ENCODE data around the gene TSPAN2.

Gene TSPAN2

DNA sequence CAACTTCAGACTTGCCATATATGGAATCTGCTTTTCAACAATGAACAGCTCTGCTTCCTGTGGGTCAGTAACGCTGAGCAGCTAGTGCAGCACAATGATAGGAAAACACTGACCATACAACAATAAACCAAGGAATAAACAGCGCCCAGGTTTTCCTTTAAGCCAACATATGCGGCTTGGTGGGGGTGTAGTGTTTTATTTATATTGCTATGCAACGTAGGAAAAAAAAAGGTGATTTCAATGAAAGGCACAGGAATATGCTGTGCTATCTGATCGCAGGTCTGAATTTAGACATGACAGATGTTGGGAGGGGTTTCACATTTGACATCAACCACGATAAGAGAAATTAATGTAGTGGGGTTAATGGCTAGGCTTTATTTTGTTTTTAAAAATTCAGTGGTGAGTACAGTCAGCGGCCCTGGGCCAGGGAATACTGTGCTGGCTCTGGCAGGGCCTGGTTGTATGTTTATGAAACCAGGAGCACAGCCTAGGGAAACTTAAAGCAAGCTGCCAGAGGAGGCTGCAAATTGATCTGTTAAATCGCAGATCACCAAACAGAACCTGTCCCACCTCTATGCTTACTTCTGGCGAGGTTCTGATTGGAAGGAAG is 4.3 kb downstream of the TSPAN2 start:
- DNase-seq (ENCODE audit: low read depth in 1 of 2, low spot score in 1 of 2): no peak
- no peak for TF ChIP-seq JUND (IDR thresholded peaks at IDR 0.05; ENCODE audit: low read depth)
- in situ Hi-C loops (cut with HindIII; ENCODE audit: low pct_unique_long_range_greater_than_20kb, low sequenced_read_pairs): no loop called here

DNA sequence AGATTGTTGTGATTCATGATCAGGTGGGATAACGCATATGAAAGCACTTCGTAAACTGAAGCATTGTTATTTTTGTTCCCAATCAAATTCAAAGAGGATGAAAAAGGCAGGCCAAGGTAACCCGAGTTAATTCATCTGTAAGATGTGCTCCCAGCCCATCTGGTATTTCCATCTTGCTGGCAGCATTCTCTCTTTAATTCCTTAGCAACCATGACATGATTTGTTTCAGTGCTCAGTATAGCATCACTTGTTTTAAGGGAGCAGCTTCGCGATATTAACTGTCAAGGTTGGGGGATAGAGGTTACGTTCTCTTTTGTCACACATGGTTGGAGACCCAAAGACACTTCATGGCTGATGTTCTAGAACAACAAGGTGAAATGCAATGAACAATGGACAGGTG is 6.4 kb downstream of the TSPAN2 start:
- no peak for TF ChIP-seq JUND (IDR thresholded peaks at IDR 0.05; ENCODE audit: low read depth)
- no peak for DNase-seq (ENCODE audit: low read depth in 1 of 2, low spot score in 1 of 2)
- in situ Hi-C loops (cut with HindIII; ENCODE audit: low pct_unique_long_range_greater_than_20kb, low sequenced_read_pairs): no loop called here

DNA sequence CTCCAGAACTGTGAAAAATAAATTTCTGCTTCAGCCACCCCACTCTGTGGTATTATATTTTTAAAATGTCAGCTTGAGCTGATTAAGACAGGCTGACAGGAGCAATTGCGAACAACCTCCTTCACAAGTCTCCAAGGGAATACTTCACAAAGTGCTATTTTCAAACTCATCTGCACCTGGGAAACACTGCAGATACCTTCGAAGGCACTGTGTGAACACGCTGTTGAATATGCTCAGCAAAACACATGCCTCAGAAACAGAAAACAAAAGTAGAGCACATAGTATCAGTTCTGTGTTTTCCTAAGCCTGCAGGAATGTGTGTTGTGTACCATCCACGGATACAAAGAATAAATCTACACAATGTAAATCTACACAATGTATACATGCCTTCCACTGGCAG is 10.6 kb downstream of the TSPAN2 start:
- no peak for TF ChIP-seq JUND (IDR thresholded peaks at IDR 0.05; ENCODE audit: low read depth)
- in situ Hi-C loops (cut with HindIII; ENCODE audit: low pct_unique_long_range_greater_than_20kb, low sequenced_read_pairs): no loop called here
- no peak for DNase-seq (ENCODE audit: low read depth in 1 of 2, low spot score in 1 of 2)

DNA sequence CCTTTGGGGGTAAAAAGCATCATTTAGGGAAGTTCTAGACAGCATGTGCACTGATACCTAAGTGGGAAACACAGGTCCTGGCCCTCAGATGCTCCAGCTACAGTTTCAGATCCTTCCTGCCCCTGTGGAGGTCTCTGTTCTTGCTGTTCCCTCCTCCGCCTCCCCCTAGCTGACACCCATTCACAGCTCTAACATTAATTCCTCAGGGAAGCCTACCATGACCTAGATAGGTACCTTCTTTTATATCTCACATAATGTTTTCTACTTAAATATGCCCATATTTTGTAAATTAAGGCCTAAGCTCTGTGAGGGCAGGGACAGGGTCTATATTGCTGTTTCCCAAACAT is 11.3 kb downstream of the TSPAN2 start:
- TF ChIP-seq JUND (IDR thresholded peaks at IDR 0.05; ENCODE audit: low read depth): no peak
- in situ Hi-C loops (cut with HindIII; ENCODE audit: low pct_unique_long_range_greater_than_20kb, low sequenced_read_pairs): no loop called here

DNA sequence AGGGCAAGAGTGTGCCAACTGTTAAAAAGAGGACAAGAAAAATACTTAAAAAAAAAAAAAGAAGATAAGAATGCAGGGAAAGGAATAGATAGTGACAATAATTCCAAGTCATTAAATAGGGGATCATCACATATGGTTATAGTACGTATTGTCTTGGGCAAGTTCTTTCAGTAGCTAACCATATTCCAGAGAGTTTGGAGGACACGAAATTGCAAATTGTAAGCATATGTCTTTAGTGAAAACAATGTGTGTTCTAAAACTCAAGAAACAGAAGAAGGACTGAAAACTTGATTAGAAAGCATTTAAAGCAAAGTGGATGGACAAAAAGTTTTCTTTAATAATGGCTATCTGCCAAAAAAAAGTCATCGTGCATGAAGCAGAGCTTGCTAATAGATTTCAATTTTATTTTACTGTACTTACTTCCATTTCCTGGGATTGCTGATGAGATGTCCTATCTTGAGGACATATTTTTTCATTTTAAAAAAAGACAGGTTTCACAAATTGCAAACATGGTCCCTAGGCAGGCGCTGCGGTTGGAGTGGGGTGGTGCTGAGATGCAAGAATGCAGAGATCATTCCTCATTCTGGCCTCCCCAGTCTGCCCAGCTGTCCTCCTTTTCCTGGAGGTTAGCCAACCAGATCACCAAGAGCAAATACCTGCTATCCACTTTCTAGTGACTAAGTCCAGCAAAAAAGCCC is 11.9 kb downstream of the TSPAN2 start:
- TF ChIP-seq JUND (IDR thresholded peaks at IDR 0.05; ENCODE audit: low read depth): no peak
- no peak for DNase-seq (ENCODE audit: low read depth in 1 of 2, low spot score in 1 of 2)
- in situ Hi-C loops (cut with HindIII; ENCODE audit: low pct_unique_long_range_greater_than_20kb, low sequenced_read_pairs): no loop called here

More for the DNA sequence above, 11.3 kb downstream of the TSPAN2 start:
- DNase-seq (ENCODE audit: low read depth in 1 of 2, low spot score in 1 of 2): no peak

DNA sequence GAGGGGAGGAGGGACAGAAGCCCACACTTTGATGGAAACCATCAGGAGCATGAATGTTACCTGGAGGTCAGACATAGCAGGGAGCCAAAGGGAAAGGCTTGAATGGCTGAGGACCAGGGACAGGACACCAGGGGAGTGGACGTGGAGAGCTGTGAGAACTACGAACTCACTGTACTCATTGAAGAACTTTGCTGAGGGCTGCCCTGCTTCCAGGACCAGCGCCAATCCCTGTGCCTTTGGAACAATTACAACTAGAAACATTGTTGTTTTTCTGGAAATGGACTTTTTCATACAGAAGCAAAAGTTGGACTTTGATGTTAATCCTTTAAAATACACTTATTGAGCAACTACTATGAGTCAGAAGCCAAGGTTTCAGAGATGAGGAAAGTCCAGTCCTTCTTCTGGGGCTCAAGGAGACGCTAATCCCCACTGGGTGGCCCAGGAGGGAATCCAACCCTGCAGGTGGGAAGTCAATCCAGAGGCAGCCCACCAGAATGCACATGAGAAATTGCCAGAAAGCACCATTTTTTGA is 12.9 kb downstream of the TSPAN2 start:
- no peak for TF ChIP-seq JUND (IDR thresholded peaks at IDR 0.05; ENCODE audit: low read depth)
- no peak for DNase-seq (ENCODE audit: low read depth in 1 of 2, low spot score in 1 of 2)
- in situ Hi-C loops (cut with HindIII; ENCODE audit: low pct_unique_long_range_greater_than_20kb, low sequenced_read_pairs): no loop called here

DNA sequence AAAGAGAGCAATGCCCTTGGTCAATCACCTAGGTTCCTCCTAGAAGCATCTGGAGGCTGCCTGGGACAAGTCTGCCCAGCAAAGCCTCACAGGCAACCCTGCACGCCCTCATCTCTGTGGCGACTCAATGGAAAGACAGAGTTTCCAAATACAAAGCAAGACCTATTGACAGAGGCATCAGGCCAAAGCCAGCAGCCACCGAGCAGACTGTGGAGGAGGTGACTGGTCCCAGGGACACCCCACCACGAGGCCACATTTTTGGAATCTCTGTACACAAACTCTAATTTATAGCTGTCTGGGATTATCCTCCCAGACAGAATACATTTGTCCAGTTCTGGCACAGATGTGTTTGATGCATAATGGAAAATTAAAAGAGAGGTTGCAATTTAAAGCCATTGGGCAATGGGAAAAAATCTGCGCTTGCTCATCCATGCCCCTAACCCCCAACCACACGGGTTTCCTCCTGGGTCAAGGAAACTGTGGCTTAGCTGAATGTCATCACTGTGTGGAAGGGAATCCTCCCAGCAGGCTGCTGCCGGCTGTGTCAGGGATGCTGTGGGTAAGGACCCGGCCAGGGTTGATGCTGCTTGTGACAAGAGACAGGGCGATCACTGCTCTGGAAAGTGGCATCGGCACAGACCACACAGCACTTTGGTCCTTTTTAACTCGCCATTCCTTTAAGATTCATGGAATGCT is 14.3 kb downstream of the TSPAN2 start:
- in situ Hi-C loops (cut with HindIII; ENCODE audit: low pct_unique_long_range_greater_than_20kb, low sequenced_read_pairs): no loop called here
- TF ChIP-seq JUND (IDR thresholded peaks at IDR 0.05; ENCODE audit: low read depth): no peak
- peak in 1 of 2 experiments; percentile 47 for DNase-seq (ENCODE audit: low read depth in 1 of 2, low spot score in 1 of 2)

DNA sequence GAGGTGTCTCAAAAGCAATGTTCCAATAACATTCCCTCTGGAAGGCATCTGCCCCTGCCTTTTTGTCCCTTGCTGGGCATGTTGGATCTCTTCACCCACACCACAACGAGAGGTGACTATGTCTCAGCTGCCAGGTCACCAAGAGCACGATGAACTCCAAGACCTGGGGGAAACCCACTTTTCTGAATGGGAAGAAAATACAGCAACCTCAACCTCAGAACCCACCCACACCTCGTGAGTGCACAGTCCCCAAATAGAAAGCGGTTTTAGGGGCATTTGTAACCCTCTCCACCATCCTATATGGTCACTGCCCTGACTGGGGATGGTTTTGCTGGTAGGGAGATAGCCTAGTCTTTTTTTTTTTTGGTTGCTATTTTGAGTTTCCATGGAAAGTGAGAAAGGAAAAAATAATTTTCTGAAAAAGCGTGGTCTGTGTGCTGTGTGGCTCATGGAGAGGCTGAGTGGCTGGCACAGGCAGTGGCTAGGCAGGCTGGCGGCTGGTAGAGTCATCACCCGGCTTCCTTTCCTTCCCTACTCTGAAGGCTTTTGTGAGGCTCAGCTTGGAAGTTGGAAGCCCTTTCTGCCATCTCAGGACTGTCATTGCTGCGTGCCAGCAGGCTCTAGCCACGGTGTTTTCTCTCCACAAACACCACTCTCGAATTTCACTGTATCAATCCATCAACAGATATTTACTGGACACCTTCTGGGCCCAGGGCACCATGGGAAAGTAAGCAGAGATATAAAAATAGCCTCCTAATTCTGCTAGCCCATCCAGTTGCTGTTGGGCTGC is 15.8 kb downstream of the TSPAN2 start:
- DNase-seq (ENCODE audit: low read depth in 1 of 2, low spot score in 1 of 2): peak in 1 of 2 experiments; percentile 30
- in situ Hi-C loops (cut with HindIII; ENCODE audit: low pct_unique_long_range_greater_than_20kb, low sequenced_read_pairs): no loop called here
- no peak for TF ChIP-seq JUND (IDR thresholded peaks at IDR 0.05; ENCODE audit: low read depth)

DNA sequence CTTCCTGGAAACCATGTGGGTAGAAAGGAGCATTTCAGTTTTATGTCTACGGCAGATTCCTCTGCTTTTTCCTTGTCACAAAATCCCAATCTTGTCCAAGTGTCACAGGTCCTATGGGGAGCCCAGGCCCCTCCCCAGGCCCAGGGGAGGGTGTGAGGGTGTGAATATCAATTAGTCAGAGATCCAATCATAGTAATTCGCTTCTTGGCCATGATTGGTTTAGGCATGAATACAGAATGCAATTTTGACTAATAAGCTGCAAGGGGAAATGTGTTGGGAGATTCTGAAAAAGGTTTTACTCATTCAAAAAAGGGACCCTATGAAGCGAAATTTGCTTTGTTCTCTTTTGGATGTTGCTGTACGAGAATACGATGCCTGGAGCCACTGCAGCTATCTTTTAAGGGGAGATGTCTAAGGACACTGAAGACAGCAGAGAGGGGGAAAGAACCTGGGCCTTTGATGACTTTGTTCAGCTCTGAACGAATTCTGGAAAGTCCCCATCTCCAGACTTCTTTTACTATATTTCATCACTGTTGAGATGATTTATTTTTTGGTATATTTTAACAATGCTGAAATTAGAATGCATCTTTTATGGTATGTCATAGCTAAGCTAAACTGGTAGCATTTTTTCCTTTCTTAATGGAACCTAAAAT is 18.2 kb downstream of the TSPAN2 start:
- TF ChIP-seq JUND (IDR thresholded peaks at IDR 0.05; ENCODE audit: low read depth): no peak
- in situ Hi-C loops (cut with HindIII; ENCODE audit: low pct_unique_long_range_greater_than_20kb, low sequenced_read_pairs): no loop called here
- no peak for DNase-seq (ENCODE audit: low read depth in 1 of 2, low spot score in 1 of 2)

DNA sequence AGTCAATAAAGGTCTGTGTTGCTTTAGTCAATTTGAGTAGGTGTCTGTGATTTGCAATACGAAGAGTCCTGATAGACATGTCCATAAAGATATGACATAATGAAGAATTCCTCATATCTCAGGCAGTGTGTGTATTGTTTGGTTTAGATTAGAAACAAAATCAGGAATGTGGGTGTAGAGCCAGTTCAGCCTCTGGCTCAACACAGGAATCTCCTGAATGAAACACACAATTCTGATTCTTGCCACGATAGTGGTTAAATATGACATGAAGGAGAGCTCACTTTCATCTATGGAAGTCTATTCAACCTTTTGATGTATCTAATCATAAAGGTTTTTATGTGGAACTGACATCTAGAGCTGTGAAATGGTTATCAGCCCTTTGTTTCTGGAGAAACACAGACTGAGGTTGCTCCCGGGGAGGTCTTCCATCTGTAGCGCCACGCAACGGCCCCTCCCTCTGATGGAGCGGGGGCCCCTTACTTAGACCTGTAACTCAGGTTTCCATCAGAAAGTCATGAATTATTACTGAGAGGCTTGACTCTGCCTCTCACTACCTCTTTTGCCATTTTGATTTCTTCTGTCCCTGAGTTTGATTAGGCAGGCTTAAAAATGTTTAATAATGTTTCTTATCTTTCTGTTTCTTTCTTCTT is 19.5 kb downstream of the TSPAN2 start:
- TF ChIP-seq JUND (IDR thresholded peaks at IDR 0.05; ENCODE audit: low read depth): no peak
- DNase-seq (ENCODE audit: low read depth in 1 of 2, low spot score in 1 of 2): no peak
- in situ Hi-C loops (cut with HindIII; ENCODE audit: low pct_unique_long_range_greater_than_20kb, low sequenced_read_pairs): no loop called here

DNA sequence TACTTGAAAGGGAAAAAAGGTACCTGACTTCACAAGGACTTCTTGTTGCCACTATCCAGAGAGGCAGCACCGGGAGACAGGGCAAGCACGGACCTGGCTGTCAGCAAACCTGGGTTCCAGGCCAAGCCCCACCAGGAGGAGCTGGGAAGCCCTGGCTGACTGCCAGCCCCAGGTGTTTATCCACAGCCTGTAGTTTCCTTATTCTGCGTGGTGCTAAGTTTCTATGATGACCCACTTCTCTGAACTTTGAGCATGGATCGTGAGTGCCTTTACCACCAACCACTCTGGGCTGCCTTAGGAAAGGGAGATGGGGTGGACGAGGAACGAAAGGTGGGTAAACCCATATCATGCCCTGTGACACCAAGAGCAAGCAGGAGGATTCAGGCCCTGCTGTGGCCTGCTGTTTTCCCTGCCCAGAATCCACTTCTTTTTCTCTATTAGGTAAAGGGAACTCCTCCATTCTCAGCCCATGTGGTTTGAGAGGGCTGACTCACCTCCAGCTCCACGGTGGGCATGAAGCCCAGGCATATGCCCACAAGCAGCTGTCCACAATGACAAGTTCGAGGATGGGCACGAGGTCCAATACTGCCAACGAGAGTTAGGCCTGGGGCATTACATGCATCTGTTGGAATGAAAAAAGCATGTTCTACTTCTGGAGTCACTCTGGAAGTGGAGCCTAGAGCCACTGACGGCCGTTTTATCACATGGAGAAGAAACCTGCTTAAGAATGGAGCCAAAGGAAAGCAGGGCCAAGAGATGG is 20.3 kb downstream of the TSPAN2 start:
- no peak for TF ChIP-seq JUND (IDR thresholded peaks at IDR 0.05; ENCODE audit: low read depth)
- in situ Hi-C loops (cut with HindIII; ENCODE audit: low pct_unique_long_range_greater_than_20kb, low sequenced_read_pairs): no loop called here
- DNase-seq (ENCODE audit: low read depth in 1 of 2, low spot score in 1 of 2): no peak

Data from T47D (cell line).